HG03558 (cell line): ENCODE data around the gene SLC12A8.

ENCODE experiments used
- ATAC-seq: cut with Tn5 transposase; IDR thresholded peaks from one replicate; pipeline ENCODE4 v1.9.1; 2021; ENCODE audit warnings: moderate number of reproducible peaks; ENCODE audit not compliant: unreplicated experiment; ENCODE audit errors: extremely low read depth

SLC12A8 gene

GRCh38 chr3:125061170-125061569 lies 151.4 kb downstream of the SLC12A8 start:
- ATAC-seq, result no peak

- ATAC-seq, result no peak
These were observed 152.9 kb downstream of the SLC12A8 start for GRCh38 chr3:125059488-125060245.

- ATAC-seq, result no peak
These were observed 153.6 kb downstream of the SLC12A8 start for GRCh38 chr3:125058959-125059358.

GRCh38 chr3:125058529-125058928 lies 154.0 kb downstream of the SLC12A8 start:
- ATAC-seq, result no peak

- ATAC-seq, result no peak
These were observed 155.2 kb downstream of the SLC12A8 start for GRCh38 chr3:125057186-125057850.

- peak; percentile 27 for ATAC-seq
These were observed 156.4 kb downstream of the SLC12A8 start, which contains the start of gene HEG1 for GRCh38 chr3:125055913-125056745. TSS of gene HEG1 (minus strand) at chr3:125055997. CDS start at chr3:125055890, 107 bp downstream.

GRCh38 chr3:125055331-125055912 lies 157.1 kb downstream of the SLC12A8 start:
- peak; percentile 8 for ATAC-seq

GRCh38 chr3:125054449-125055329 lies 157.9 kb downstream of the SLC12A8 start:
- ATAC-seq, result no peak

- ATAC-seq, result no peak
These were observed 158.5 kb downstream of the SLC12A8 start for GRCh38 chr3:125054062-125054448.

- ATAC-seq, result no peak
These were observed 159.2 kb downstream of the SLC12A8 start for GRCh38 chr3:125053304-125053699.

- no peak for ATAC-seq
These were observed 159.8 kb downstream of the SLC12A8 start for GRCh38 chr3:125052624-125053303.

GRCh38 chr3:125051715-125052581 lies 160.6 kb downstream of the SLC12A8 start:
- ATAC-seq, result no peak

GRCh38 chr3:125051205-125051604 lies 161.3 kb downstream of the SLC12A8 start:
- no peak for ATAC-seq

GRCh38 chr3:125050488-125051090 lies 162.0 kb downstream of the SLC12A8 start:
- no peak for ATAC-seq

GRCh38 chr3:125048282-125048681 lies 164.3 kb downstream of the SLC12A8 start:
- ATAC-seq, result no peak

- no peak for ATAC-seq
These were observed 166.6 kb downstream of the SLC12A8 start for GRCh38 chr3:125045965-125046364.

- no peak for ATAC-seq
These were observed 167.4 kb downstream of the SLC12A8 start for GRCh38 chr3:125045194-125045593.
